ENCODE data around the gene PATJ. TPM values are rescaled to one million over a fixed set of nuclear protein-coding genes. Genes with fewer than 3 reads are reported as not detected.

PATJ gene
- total RNA-seq, 1 experiment from 2014 or later: 57.9 TPM

DNA sequence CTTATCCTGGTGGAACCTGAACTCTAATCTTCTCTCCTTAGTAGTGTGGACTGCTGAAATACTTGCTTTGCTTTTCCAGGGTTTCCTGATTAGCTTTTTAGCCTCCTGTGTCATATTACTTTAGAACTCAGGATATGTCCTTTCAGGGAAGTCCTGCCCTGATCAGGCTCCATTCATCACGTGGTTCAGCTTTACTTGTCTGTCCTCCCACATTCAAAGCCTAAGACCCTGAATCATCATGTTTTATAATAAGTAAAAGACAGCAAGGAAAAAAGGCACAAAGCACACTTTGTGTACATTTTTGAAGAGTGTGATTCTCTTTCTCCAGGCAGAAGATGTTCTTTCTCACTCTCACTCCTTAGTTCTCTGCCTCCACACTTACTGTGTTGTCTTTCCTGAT lies 70.6 kb downstream of the PATJ start (continued):
- TF ChIP-seq, protein P1, sequence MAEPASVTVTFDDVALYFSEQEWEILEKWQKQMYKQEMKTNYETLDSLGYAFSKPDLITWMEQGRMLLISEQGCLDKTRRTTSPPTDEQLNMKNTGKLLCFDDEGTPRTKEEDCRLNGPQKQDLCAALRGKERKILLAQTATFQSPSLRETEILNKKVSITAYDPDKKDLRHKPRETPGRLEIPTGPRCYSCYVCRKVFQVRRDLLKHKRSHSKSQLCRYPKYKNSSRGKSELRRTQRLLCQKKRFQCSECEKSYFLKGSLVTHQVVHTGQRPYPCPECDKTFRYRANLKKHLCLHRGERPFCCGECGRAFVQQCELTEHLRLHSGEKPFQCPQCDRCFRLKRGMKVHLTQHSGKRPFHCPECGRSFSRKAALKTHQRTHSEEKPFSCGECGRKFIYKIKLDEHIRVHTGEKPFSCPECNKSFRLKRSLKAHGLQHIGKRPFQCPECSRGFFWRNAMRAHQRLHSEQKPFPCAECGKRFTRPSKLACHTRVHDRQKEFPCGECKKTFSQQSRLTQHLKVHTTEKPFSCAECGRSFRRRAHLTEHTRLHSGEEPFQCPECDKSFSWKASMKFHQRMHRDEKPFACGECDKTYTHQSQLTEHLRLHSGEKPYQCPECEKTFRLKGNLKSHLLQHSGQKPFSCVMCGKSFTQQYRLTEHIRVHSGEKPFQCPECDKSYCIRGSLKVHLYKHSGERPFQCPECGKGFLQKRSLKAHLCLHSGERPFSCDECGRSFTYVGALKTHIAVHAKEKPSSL (CRISPR knock-in tag; conservative IDR thresholded peaks at IDR 0.05): no peak
- TF ChIP-seq NFYB (CRISPR knock-in tag; conservative IDR thresholded peaks at IDR 0.05; ENCODE audit: low read depth) (no peak), ATF1 (CRISPR knock-in tag; IDR thresholded peaks at IDR 0.05) (no peak), ATF2 (CRISPR knock-in tag; IDR thresholded peaks at IDR 0.05; ENCODE audit: borderline replicate concordance, low read depth) (no peak), TP53 (CRISPR knock-in tag; IDR thresholded peaks at IDR 0.05) (no peak), SP1 (CRISPR knock-in tag; conservative IDR thresholded peaks at IDR 0.05) (no peak), CBFB (CRISPR knock-in tag; IDR thresholded peaks at IDR 0.05; ENCODE audit: low read depth) (no peak), CREM (CRISPR knock-in tag; IDR thresholded peaks at IDR 0.05) (no peak), NFATC4 (CRISPR knock-in tag; IDR thresholded peaks at IDR 0.05) (no peak), KAT7 (CRISPR knock-in tag; IDR thresholded peaks at IDR 0.05; ENCODE audit: borderline replicate concordance) (no peak)
- TF ChIP-seq, protein P2, sequence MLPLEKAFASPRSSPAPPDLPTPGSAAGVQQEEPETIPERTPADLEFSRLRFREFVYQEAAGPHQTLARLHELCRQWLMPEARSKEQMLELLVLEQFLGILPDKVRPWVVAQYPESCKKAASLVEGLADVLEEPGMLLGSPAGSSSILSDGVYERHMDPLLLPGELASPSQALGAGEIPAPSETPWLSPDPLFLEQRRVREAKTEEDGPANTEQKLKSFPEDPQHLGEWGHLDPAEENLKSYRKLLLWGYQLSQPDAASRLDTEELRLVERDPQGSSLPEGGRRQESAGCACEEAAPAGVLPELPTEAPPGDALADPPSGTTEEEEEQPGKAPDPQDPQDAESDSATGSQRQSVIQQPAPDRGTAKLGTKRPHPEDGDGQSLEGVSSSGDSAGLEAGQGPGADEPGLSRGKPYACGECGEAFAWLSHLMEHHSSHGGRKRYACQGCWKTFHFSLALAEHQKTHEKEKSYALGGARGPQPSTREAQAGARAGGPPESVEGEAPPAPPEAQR (CRISPR knock-in tag; IDR thresholded peaks at IDR 0.05): no peak
- TF ChIP-seq, protein P3, sequence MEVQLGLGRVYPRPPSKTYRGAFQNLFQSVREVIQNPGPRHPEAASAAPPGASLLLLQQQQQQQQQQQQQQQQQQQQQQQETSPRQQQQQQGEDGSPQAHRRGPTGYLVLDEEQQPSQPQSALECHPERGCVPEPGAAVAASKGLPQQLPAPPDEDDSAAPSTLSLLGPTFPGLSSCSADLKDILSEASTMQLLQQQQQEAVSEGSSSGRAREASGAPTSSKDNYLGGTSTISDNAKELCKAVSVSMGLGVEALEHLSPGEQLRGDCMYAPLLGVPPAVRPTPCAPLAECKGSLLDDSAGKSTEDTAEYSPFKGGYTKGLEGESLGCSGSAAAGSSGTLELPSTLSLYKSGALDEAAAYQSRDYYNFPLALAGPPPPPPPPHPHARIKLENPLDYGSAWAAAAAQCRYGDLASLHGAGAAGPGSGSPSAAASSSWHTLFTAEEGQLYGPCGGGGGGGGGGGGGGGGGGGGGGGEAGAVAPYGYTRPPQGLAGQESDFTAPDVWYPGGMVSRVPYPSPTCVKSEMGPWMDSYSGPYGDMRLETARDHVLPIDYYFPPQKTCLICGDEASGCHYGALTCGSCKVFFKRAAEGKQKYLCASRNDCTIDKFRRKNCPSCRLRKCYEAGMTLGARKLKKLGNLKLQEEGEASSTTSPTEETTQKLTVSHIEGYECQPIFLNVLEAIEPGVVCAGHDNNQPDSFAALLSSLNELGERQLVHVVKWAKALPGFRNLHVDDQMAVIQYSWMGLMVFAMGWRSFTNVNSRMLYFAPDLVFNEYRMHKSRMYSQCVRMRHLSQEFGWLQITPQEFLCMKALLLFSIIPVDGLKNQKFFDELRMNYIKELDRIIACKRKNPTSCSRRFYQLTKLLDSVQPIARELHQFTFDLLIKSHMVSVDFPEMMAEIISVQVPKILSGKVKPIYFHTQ (CRISPR knock-in tag; IDR thresholded peaks at IDR 0.05): no peak

DNA sequence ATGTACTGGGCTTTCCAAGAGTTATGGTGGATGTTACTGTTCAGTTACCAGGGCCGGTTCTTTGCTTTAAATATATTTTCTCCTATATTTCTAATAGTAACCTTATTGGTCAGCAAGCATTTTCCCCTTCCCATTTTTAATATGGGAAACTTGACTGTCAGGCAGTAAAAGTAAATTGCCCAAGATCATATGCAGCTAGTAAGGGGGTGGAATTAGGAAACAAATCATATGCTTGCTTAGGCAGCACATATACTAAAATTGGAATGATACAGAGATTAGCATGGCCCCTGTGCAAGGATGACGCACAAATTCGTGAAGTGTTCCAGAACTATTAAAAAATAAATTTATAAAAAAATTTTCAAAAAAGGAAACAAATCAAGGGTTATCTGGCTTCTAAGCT lies 73.9 kb downstream of the PATJ start:
- TF ChIP-seq MYBL2 (CRISPR knock-in tag; IDR thresholded peaks at IDR 0.05) (no peak), FOXJ3 (CRISPR knock-in tag; IDR thresholded peaks at IDR 0.05; ENCODE audit: borderline replicate concordance) (no peak), NFATC4 (CRISPR knock-in tag; IDR thresholded peaks at IDR 0.05) (no peak), HMGXB4 (CRISPR knock-in tag; IDR thresholded peaks at IDR 0.05) (no peak)
- TF ChIP-seq, protein P3 (CRISPR knock-in tag; IDR thresholded peaks at IDR 0.05): no peak
- TF ChIP-seq, protein P4, sequence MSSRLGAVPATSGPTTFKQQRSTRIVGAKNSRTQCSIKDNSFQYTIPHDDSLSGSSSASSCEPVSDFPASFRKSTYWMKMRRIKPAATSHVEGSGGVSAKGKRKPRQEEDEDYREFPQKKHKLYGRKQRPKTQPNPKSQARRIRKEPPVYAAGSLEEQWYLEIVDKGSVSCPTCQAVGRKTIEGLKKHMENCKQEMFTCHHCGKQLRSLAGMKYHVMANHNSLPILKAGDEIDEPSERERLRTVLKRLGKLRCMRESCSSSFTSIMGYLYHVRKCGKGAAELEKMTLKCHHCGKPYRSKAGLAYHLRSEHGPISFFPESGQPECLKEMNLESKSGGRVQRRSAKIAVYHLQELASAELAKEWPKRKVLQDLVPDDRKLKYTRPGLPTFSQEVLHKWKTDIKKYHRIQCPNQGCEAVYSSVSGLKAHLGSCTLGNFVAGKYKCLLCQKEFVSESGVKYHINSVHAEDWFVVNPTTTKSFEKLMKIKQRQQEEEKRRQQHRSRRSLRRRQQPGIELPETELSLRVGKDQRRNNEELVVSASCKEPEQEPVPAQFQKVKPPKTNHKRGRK (CRISPR knock-in tag; IDR thresholded peaks at IDR 0.05; ENCODE audit: borderline replicate concordance): no peak
- H3K4me1 Mint-ChIP-seq: no peaks in the 10 kb centered on the region

More for the DNA sequence above, 73.9 kb downstream of the PATJ start:
- Mint-ChIP-seq H3K9me3 (no peaks in the 10 kb centered on the region), H3K36me3 (peaks cover 18% of the 10 kb centered on the region), H3K27ac (no peak overlapping the region), H3K4me3 (no peak overlapping the region), H3K27me3 (ENCODE audit: low read depth) (no peaks in the 10 kb centered on the region)
- no peak for DNase-seq (ENCODE audit: low spot score)
- ChIA-PET CTCF (interaction anchor here (0.8 kb wide), 1 partner anchor 35 kb away, joined by 3 read pairs; no protein-coding TSS in a partner anchor), POLR2A (no interaction called here)
- no peak for ATAC-seq

Measured in WTC11 (cell line).